Measurements from ENCODE around the gene CDH23. TPM values are rescaled to one million over a fixed set of nuclear protein-coding genes. Genes with fewer than 3 reads are reported as not detected.

The CDH23 gene
- polyA plus RNA-seq, 1 donor from 2014 or later, result 6.6 TPM

- no peak overlapping the region for H3K27ac ChIP-seq (ENCODE audit: low read length)
- no peaks in the 10 kb centered on the region for H3K36me3 ChIP-seq (ENCODE audit: insufficient read depth, low read length)
- no peak overlapping the region for H3K4me3 ChIP-seq (ENCODE audit: low read length)
- no peak overlapping the region for H3K9ac ChIP-seq (ENCODE audit: low read length)
- no peak for TF ChIP-seq REST (IDR thresholded peaks at IDR 0.05; ENCODE audit: borderline replicate concordance)
- TF ChIP-seq CTCF (IDR thresholded peaks at IDR 0.05; ENCODE audit: poor library complexity, severe bottlenecking), result no peak
- TF ChIP-seq RAD21 (conservative IDR thresholded peaks at IDR 0.05), result no peak
- TF ChIP-seq EP300 (conservative IDR thresholded peaks at IDR 0.05; ENCODE audit: poor library complexity, severe bottlenecking), result no peak
- TF ChIP-seq SMC3 (conservative IDR thresholded peaks at IDR 0.05; ENCODE audit: poor library complexity), result no peak
- no peak for TF ChIP-seq TAF1 (IDR thresholded peaks at IDR 0.05; ENCODE audit: low read depth)
- no peak for TF ChIP-seq EZH2 (IDR thresholded peaks at IDR 0.05; ENCODE audit: borderline replicate concordance, insufficient read depth, low read length, poor library complexity, severe bottlenecking)
- TF ChIP-seq MXI1 (conservative IDR thresholded peaks at IDR 0.05; ENCODE audit: poor library complexity, severe bottlenecking), result no peak
- no peak for TF ChIP-seq POLR2AphosphoS5 (IDR thresholded peaks at IDR 0.05)
- no peaks in the 10 kb centered on the region for H3F3A ChIP-seq (ENCODE audit: insufficient read depth, low read length, poor library complexity, severe bottlenecking)
- no peaks in the 10 kb centered on the region for H3K27me3 ChIP-seq (ENCODE audit: insufficient read depth, low read depth, low read length)
- H3K9me2 ChIP-seq (ENCODE audit: insufficient read depth, low read length), result no peaks in the 10 kb centered on the region
- H3K79me2 ChIP-seq (replicated peaks; ENCODE audit: insufficient read depth, low read length), result no peaks in the 10 kb centered on the region
- no peak overlapping the region for H3K4me2 ChIP-seq (ENCODE audit: low read length)
- no peaks in the 10 kb centered on the region for H4K20me1 ChIP-seq (ENCODE audit: insufficient read depth)
- no peak overlapping the region for H2AFZ ChIP-seq (ENCODE audit: low read depth, low read length)
- no peaks in the 10 kb centered on the region for H3K9me3 ChIP-seq (ENCODE audit: low read length)
Observed at GRCh38 chr10:71554671-71555070, 158.0 kb downstream of the CDH23 start.

- no peak overlapping the region for H2AFZ ChIP-seq (ENCODE audit: low read depth, low read length)
- no peaks in the 10 kb centered on the region for H3K9me3 ChIP-seq (ENCODE audit: low read length)
- H3K9me2 ChIP-seq (ENCODE audit: insufficient read depth, low read length), result no peaks in the 10 kb centered on the region
- H3K36me3 ChIP-seq (ENCODE audit: insufficient read depth, low read length), result no peaks in the 10 kb centered on the region
- H3K9ac ChIP-seq (ENCODE audit: low read length), result no peak overlapping the region
- no peak overlapping the region for H3K4me2 ChIP-seq (ENCODE audit: low read length)
- H3K4me3 ChIP-seq (ENCODE audit: low read length), result no peak overlapping the region
- H3F3A ChIP-seq (ENCODE audit: insufficient read depth, low read length, poor library complexity, severe bottlenecking), result no peaks in the 10 kb centered on the region
- no peaks in the 10 kb centered on the region for H3K79me2 ChIP-seq (replicated peaks; ENCODE audit: insufficient read depth, low read length)
- no peak overlapping the region for H3K27ac ChIP-seq (ENCODE audit: low read length)
- no peak for TF ChIP-seq CTCF (IDR thresholded peaks at IDR 0.05; ENCODE audit: poor library complexity, severe bottlenecking)
- no peak for TF ChIP-seq MXI1 (conservative IDR thresholded peaks at IDR 0.05; ENCODE audit: poor library complexity, severe bottlenecking)
- TF ChIP-seq POLR2AphosphoS5 (IDR thresholded peaks at IDR 0.05), result no peak
- TF ChIP-seq EZH2 (IDR thresholded peaks at IDR 0.05; ENCODE audit: borderline replicate concordance, insufficient read depth, low read length, poor library complexity, severe bottlenecking), result no peak
- TF ChIP-seq SMC3 (conservative IDR thresholded peaks at IDR 0.05; ENCODE audit: poor library complexity), result no peak
- no peak for TF ChIP-seq RAD21 (conservative IDR thresholded peaks at IDR 0.05)
- no peak for TF ChIP-seq EP300 (conservative IDR thresholded peaks at IDR 0.05; ENCODE audit: poor library complexity, severe bottlenecking)
- no peak for TF ChIP-seq REST (IDR thresholded peaks at IDR 0.05; ENCODE audit: borderline replicate concordance)
- H3K27me3 ChIP-seq (ENCODE audit: insufficient read depth, low read depth, low read length), result no peaks in the 10 kb centered on the region
- H4K20me1 ChIP-seq (ENCODE audit: insufficient read depth), result no peaks in the 10 kb centered on the region
Observed at GRCh38 chr10:71555087-71555723, 158.5 kb downstream of the CDH23 start.

Data from neural cell (in vitro differentiated cells).